ENCODE results near the gene ALDH1L2.

The ALDH1L2 gene

GRCh38 chr12:105030820-105031807, 53.1 kb downstream of the ALDH1L2 start:
- Histone ChIP-seq H3K9me3 (ENCODE audit: severe bottlenecking) (no peaks in the 10 kb centered on the region), H3K36me3 (no peaks in the 10 kb centered on the region), H3K27ac (no peak overlapping the region), H3K4me3 (ENCODE audit: low read depth, low read length) (no peak overlapping the region), H3K27me3 (ENCODE audit: insufficient read depth, low read depth, severe bottlenecking) (no peaks in the 10 kb centered on the region)
- TF ChIP-seq, protein P1, sequence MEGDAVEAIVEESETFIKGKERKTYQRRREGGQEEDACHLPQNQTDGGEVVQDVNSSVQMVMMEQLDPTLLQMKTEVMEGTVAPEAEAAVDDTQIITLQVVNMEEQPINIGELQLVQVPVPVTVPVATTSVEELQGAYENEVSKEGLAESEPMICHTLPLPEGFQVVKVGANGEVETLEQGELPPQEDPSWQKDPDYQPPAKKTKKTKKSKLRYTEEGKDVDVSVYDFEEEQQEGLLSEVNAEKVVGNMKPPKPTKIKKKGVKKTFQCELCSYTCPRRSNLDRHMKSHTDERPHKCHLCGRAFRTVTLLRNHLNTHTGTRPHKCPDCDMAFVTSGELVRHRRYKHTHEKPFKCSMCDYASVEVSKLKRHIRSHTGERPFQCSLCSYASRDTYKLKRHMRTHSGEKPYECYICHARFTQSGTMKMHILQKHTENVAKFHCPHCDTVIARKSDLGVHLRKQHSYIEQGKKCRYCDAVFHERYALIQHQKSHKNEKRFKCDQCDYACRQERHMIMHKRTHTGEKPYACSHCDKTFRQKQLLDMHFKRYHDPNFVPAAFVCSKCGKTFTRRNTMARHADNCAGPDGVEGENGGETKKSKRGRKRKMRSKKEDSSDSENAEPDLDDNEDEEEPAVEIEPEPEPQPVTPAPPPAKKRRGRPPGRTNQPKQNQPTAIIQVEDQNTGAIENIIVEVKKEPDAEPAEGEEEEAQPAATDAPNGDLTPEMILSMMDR (IDR thresholded peaks at IDR 0.05; ENCODE audit: low read depth, low read length), result no peak
- no peak for DNase-seq

DNA sequence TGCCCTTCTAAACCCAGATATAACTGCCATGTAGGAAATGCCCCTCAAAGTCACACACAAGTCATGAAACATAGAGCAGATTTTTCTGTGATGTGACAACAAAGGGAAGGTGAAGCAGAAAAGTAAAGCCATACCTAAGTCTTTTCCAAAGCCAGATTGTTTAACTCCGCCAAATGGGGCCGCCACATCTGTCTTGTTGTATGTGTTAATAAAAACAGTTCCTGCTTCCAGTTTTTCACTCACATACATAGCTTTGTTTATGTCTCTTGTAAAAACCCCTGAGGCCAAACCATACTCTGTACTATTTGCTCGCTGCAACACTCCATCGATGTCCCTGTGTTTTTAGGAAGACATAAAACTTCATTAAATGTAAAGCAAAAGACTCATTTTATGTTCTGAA, 57.8 kb downstream of the ALDH1L2 start:
- no peak for DNase-seq
- Histone ChIP-seq H3K36me3 (no peaks in the 10 kb centered on the region), H3K4me3 (ENCODE audit: low read depth, low read length) (no peak overlapping the region), H3K27me3 (ENCODE audit: insufficient read depth, low read depth, severe bottlenecking) (no peaks in the 10 kb centered on the region), H3K9me3 (ENCODE audit: severe bottlenecking) (no peaks in the 10 kb centered on the region), H3K27ac (no peak overlapping the region)
- TF ChIP-seq, protein P1 (IDR thresholded peaks at IDR 0.05; ENCODE audit: low read depth, low read length), result no peak

GRCh38 chr12:105025890-105026289, 58.4 kb downstream of the ALDH1L2 start:
- DNase-seq, result no peak
- TF ChIP-seq, protein P1 (IDR thresholded peaks at IDR 0.05; ENCODE audit: low read depth, low read length), result no peak
- H3K27me3 ChIP-seq (ENCODE audit: insufficient read depth, low read depth, severe bottlenecking), result no peaks in the 10 kb centered on the region
- H3K36me3 ChIP-seq, result no peaks in the 10 kb centered on the region
- no peak overlapping the region for H3K4me3 ChIP-seq (ENCODE audit: low read depth, low read length)
- H3K27ac ChIP-seq, result no peak overlapping the region
- no peaks in the 10 kb centered on the region for H3K9me3 ChIP-seq (ENCODE audit: severe bottlenecking)

GRCh38 chr12:105024928-105025327, 59.3 kb downstream of the ALDH1L2 start:
- TF ChIP-seq, protein P1 (IDR thresholded peaks at IDR 0.05; ENCODE audit: low read depth, low read length), result no peak
- no peak for DNase-seq
- Histone ChIP-seq H3K27me3 (ENCODE audit: insufficient read depth, low read depth, severe bottlenecking) (no peaks in the 10 kb centered on the region), H3K27ac (no peak overlapping the region), H3K36me3 (no peaks in the 10 kb centered on the region), H3K9me3 (ENCODE audit: severe bottlenecking) (no peaks in the 10 kb centered on the region), H3K4me3 (ENCODE audit: low read depth, low read length) (no peak overlapping the region)

DNA sequence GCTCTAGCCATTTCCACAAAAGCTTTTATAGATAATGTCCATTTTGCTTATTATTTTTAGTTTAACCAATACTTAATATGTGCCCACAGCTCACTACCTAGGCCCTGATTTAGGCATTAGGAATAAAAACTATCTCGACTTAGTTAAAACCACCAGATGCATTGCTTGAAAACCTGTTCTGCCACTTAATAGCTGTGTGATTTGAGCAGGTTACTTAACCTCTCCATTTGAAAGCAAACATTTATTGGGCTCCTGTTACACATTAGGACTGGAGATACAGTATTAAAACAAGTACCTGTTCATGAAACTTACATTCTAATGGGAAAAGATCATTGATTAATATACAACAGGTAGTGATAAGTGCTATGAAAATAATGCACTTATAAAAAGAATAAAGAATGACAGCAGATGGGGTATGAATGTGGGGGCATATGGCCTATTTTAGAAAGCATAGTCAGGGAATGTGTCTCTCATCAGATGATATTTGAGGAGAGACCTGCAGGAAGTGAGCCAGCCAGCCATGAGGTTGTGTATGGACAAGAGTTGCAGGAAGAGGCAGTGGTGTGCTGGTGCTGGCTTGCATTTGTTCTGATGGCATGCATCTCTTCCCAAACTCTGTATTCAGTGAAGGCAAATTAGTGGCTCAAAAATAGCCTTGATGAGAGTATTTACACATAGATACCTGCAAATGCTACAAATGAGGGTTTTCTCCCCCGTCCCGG, 63.9 kb downstream of the ALDH1L2 start:
- peaks cover 5% of the 10 kb centered on the region; the same call in 1 of the 2 replicates for H3K36me3 ChIP-seq
- H3K4me3 ChIP-seq (ENCODE audit: low read depth, low read length), result no peak overlapping the region
- TF ChIP-seq, protein P1 (IDR thresholded peaks at IDR 0.05; ENCODE audit: low read depth, low read length), result no peak

More for the DNA sequence above, 63.9 kb downstream of the ALDH1L2 start:
- Histone ChIP-seq H3K27me3 (ENCODE audit: insufficient read depth, low read depth, severe bottlenecking) (no peaks in the 10 kb centered on the region), H3K27ac (no peak overlapping the region), H3K9me3 (ENCODE audit: severe bottlenecking) (no peaks in the 10 kb centered on the region)
- DNase-seq, result no peak
